IPS DF 19.7 (cell line): ENCODE data around the gene C10orf90.

ENCODE experiments used
- DNase-seq: peaks from one replicate; pipeline ENCODE4 v3.0.0-alpha.2; 2013; ENCODE audit warnings: low read depth, low spot score

The C10orf90 gene

DNA sequence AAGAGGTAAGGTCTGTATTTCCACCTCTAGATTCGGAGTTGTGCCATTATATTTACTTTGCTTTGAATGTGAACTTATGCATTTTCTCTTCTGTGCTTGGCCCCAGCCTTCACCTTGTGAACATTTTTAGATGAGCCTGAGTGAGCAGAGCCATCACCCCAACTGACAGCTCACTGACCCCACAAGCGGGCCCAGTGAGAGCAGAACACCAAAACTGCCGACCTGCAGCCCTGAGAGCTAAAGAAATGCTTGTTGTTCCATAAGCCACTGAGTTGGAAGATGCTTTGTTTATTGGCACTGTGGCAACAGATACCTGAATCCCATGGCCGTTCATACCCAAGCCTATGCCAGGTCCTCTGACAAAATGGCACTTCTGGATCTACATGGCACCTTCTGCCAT is 37.8 kb downstream of the C10orf90 start:
- DNase-seq = no peak

GRCh38 chr10:126629925-126630624 is 40.4 kb downstream of the C10orf90 start:
- DNase-seq = no peak

DNA sequence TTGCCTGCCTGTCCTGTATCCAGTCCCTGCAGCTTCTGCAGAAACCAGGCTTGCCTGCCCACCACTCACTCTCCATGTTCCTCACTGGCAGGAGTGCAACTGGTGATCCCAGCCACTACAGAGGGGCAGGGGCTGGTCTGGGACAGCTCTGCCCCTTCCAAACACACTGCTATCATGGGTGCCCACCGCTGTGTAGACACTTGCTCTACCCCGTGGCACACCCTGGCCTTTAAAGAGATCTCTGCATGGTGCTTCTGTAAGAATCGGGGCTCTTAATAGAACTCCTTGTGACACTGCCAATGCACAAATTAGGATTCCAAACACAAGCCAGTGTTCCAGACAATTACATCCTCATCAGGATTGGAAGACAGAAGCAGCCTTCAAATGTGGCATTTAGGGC is 41.7 kb downstream of the C10orf90 start:
- no peak for DNase-seq

GRCh38 chr10:126621846-126622245 is 48.6 kb downstream of the C10orf90 start:
- no peak for DNase-seq

DNA sequence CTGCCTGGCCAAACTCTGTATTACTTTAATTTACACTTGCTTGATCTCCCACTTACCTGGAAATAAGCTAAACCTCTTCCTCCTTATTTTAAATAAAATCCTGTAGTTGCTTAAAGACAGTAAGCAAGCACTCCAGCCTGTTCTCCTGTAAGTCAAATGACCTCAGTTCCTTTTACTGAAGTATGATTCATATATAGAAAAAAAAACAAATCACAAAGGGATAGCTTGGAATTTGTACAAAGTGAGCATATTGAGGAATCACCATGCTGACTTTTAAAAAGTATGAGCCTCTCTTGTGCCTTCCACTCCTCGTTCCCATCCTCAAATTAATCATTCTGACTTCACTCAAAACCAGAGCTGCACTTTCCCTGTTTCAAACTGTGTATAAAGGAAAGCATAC is 52.0 kb downstream of the C10orf90 start:
- DNase-seq = no peak

DNA sequence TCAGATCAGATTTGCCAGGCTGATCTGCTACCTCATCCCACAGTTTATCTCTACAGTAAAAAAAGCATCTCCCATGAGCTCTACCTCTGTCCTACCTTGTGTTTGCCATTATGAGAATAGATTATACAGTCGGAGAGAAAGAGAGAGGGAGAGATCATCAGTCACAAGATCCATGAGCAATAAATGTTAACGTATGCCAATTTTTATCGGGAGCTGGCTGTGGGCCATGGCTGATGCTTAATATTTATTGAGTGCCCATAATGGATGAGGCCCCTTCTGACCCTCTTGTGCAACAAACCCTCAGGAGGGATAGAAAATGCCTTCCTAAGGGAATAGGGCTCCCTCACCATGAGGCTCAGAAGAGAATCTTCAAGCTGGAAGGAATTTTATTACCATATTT is 52.8 kb downstream of the C10orf90 start:
- no peak for DNase-seq

- DNase-seq = no peak
Observed at GRCh38 chr10:126617208-126617607, 53.3 kb downstream of the C10orf90 start.

GRCh38 chr10:126616737-126617136 is 53.8 kb downstream of the C10orf90 start:
- DNase-seq = no peak

GRCh38 chr10:126611303-126611702 is 59.2 kb downstream of the C10orf90 start:
- DNase-seq = no peak

- DNase-seq = no peak
Observed at GRCh38 chr10:126609566-126609965, 60.9 kb downstream of the C10orf90 start.

GRCh38 chr10:126599949-126600682 is 70.4 kb downstream of the C10orf90 start:
- no peak for DNase-seq

DNA sequence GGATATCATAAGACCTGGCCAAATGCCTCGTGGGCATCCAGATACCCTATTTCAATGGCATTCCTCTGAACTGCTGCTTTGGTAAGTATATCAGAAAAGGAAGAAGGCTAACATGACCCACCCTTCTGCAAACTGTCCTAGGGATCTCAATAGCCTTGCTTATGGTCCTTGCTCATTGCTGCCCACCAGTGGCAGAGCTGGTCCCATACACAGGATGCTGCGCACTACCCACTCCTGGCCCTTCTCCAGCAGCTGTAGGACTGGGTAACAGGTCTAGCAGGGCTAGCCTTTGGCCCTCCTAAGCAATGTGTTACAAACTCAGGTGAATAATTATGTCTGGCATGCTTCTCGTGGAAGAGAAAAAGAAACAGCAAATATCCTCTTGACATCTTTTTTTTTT is 72.5 kb downstream of the C10orf90 start:
- DNase-seq = peak; percentile 40

DNA sequence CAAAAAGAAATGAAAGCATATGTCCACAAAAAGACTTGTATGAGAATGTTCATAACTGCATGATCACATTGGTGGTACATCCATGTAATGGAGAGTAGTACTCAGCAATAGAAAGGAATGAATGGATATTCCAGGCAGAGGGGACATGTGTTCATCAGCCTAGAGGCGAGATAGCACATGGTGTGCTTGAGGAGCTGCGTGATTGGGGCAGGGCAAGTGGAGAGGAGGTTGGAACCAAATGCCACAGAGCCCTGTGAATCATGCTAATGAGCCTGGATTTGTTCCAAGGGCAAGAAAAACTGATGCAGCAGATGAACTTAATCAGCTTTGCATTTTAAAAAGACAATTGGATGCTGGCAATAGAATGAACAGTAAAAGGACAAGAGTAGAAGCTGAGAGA is 73.3 kb downstream of the C10orf90 start:
- DNase-seq = no peak

DNA sequence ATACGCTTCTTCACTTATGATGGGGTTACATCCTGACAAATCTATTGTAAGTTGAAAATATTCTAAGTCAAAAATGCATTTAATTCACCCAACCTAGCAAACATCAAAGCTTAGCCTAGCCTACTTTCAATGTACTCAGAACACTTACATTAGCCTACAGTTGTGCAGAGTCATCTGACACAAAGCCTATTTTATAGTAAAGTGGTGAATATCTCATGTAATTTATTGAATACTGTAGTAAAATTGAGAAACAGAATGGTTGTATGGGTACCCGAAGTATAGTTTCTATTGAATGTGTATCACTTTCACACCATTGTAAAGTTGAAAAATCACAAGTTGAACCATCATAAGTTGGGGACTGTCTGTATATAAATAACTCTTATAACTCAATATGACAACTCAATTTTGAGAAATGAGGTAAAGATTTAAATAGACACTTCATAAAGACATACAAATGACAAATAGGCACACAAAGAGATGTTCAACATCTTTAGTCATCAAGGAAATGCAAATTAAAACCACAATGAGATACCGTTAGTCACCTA is 73.9 kb downstream of the C10orf90 start:
- DNase-seq = no peak

DNA sequence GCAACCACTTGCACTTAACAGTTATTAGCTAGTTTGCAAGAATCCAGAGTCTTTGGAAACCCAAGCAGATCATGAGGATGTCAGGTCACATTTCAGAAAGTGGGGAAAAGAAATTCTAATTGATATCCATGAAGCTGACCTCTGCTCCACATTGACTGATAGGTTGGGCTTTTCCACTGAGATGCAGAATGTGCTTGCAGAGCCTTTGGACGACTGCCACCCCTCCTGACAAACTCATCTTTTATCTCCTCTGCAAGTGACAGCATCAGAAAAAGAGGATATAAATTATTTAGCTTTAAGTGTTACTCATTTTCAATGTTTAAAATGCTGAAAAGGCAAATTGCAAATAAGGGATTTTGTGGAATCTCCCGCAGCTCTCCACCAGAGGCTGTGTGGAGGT is 75.3 kb downstream of the C10orf90 start:
- DNase-seq = no peak

- no peak for DNase-seq
Observed at GRCh38 chr10:126593968-126594701, 76.4 kb downstream of the C10orf90 start.

DNA sequence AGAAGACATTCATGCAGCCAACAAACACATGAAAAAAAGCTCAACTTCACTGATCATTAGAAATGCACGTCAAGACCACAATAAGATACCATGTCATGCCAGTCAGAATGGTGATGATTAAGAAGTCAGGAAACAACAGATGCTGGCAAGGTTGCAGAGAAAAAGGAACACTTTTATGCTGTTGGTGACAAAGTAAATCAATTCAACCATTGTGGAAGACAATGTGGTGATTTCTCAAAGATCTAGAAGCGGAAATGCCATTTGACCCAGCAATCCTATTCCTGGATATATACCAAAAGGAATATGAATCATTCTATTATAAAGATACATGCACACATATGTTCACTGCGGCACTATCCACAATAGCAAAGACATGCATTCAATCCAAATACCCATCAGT is 77.6 kb downstream of the C10orf90 start:
- DNase-seq = no peak

DNA sequence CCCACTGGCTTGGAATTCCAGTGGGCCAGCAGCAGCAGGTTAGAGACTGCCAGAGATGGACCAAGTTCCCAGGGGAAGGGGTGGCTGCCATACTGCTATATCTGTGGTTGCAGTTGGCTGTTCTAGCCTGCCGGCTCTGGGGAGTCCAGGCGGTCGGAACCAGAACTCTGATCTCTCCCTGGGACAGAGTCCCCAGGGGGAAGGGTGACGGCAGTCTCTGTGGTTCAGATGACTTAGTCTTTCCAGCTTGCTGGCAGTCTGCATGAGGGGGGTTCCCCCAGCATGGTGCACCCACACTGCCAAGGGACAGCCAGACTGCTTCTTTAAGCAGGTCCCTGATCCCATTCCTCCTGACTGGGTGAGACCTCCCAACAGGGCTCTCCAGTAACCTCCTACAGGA is 82.5 kb downstream of the C10orf90 start:
- DNase-seq = no peak

GRCh38 chr10:126586878-126587277 is 83.6 kb downstream of the C10orf90 start:
- DNase-seq = no peak

GRCh38 chr10:126586128-126586527 is 84.4 kb downstream of the C10orf90 start:
- no peak for DNase-seq

DNA sequence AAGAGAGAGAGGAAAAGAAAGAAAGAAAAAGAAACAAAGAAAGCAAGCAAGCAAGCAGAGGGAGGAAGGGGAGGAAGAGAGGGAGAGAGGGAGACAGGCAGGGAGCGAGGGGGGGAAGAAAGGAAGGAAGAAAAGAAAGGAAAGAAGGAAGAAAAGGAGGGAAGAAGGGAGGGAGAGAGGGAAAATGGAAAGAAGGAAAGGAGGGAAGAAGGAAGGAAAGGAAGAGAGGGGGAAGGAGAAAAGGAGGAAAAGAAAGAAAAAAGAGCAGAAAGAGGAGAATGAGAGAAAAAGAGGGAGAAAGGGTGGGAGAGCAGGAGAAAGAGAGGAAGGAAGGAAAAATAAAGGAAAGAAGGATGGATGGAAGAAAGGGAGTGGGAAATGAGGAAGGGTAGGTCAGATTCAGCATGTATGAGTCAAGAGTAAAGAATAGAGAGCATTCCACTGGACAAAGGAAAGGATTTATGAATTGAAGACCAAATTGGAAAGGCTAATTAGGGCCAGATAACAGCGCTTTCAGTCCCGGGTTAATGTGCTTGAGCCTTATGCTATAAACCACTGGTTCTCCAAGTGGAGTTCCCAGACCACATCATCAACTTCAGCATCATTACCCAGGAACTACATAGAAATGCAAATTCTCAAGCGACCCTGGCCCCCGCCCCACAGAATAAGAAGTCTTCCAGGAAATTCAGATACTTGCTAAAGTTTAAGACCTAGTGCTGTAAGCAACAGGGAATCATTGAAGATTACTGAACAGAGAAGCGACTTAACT is 85.1 kb downstream of the C10orf90 start:
- no peak for DNase-seq

- no peak for DNase-seq
Observed at GRCh38 chr10:126584836-126585235, 85.7 kb downstream of the C10orf90 start.
